WTC11 (cell line): ENCODE data around the gene KLHL30. TPM values are rescaled to one million over a fixed set of nuclear protein-coding genes. Genes with fewer than 3 reads are reported as not detected.

Experiments
- ATAC-seq: fragments of 200-7000 bp; cut with Tn5 transposase; 2 replicates; pipeline ENCODE4 v1.10.0; 2021; ENCODE audit warnings: mild to moderate bottlenecking, moderate library complexity
- CTCF ChIA-PET: fragments of 300-600 bp; sonication (Branson Sonifier 250); formaldehyde crosslinking; loops from one replicate; lab custom pipeline; 2021; ENCODE audit warnings: antibody characterized with exemption; lab: Charles Lee
- POLR2A ChIA-PET: fragments of 350-600 bp; sonication (Branson Sonifier 250); formaldehyde crosslinking; loops from one replicate; lab custom pipeline; 2021; ENCODE audit warnings: antibody characterized with exemption; lab: Charles Lee
- DNase-seq: peaks from one replicate; pipeline ENCODE4 v3.0.0; 2021; ENCODE audit warnings: low spot score
- H3K27ac Mint-ChIP-seq: 2 replicates; pipeline ENCODE4 v1.8.0; 2021; ENCODE audit warnings: mixed read lengths
- H3K27me3 Mint-ChIP-seq: 2 replicates; pipeline ENCODE4 v1.8.0; 2021; ENCODE audit warnings: low read depth, mild to moderate bottlenecking, moderate library complexity, mixed read lengths
- H3K36me3 Mint-ChIP-seq: 2 replicates; pipeline ENCODE4 v1.8.0; 2021; ENCODE audit warnings: mixed read lengths
- H3K4me1 Mint-ChIP-seq: 2 replicates; pipeline ENCODE4 v1.8.0; 2022; ENCODE audit warnings: mixed read lengths
- H3K4me3 Mint-ChIP-seq: 2 replicates; pipeline ENCODE4 v1.8.0; 2021; ENCODE audit warnings: mild to moderate bottlenecking, moderate library complexity, mixed read lengths
- H3K9me3 Mint-ChIP-seq: 2 replicates; pipeline ENCODE4 v1.8.0; 2021; ENCODE audit warnings: mixed read lengths
- ATF1 ChIP-seq: sonication (generic); formaldehyde crosslinking; IDR thresholded peaks from 2 replicates; pipeline ENCODE4 v1.8.1; 2023; ENCODE audit warnings: mild to moderate bottlenecking, moderate library complexity, missing genetic modification reagents
- ATF2 ChIP-seq: sonication (generic); formaldehyde crosslinking; IDR thresholded peaks from 2 replicates; pipeline ENCODE4 v1.8.1; 2022; ENCODE audit warnings: low read depth, missing genetic modification reagents, borderline replicate concordance
- CTCF ChIP-seq: fragments of 200-600 bp; IDR thresholded peaks from 2 replicates; pipeline ENCODE4 v1.8.0; 2022; ENCODE audit warnings: antibody characterized with exemption
- IRF2 ChIP-seq: sonication (generic); formaldehyde crosslinking; IDR thresholded peaks from 2 replicates; pipeline ENCODE4 v1.8.0; 2022; ENCODE audit warnings: low read depth, missing genetic modification reagents, borderline replicate concordance
- MYBL2 ChIP-seq: sonication (generic); formaldehyde crosslinking; IDR thresholded peaks from 2 replicates; pipeline ENCODE4 v1.8.1; 2023; ENCODE audit warnings: mild to moderate bottlenecking, moderate library complexity, missing genetic modification reagents
- OVOL2 ChIP-seq: fragments of 250-450 bp; sonication (Bioruptor Pico); IDR thresholded peaks from 2 replicates; pipeline ENCODE4 v1.9.0; 2021; ENCODE audit warnings: mild to moderate bottlenecking, borderline replicate concordance
- RORB ChIP-seq: fragments of 250-450 bp; sonication (Bioruptor Pico); IDR thresholded peaks from 2 replicates; pipeline ENCODE4 v1.9.0; 2021; ENCODE audit warnings: mild to moderate bottlenecking
- SMAD3 ChIP-seq: sonication (generic); formaldehyde crosslinking; IDR thresholded peaks from 2 replicates; pipeline ENCODE4 v1.8.0; 2022; ENCODE audit warnings: missing genetic modification reagents, mild to moderate bottlenecking, borderline replicate concordance
- ZMAT4 ChIP-seq: fragments of 250-450 bp; sonication (Bioruptor Pico); IDR thresholded peaks from 2 replicates; pipeline ENCODE4 v1.9.0; 2021; ENCODE audit warnings: mild to moderate bottlenecking
- ZNF512 ChIP-seq: sonication (generic); formaldehyde crosslinking; IDR thresholded peaks from 2 replicates; pipeline ENCODE4 v1.8.1; 2022; ENCODE audit warnings: missing genetic modification reagents, borderline replicate concordance
- ZSCAN18 ChIP-seq: fragments of 250-450 bp; sonication (Bioruptor Pico); IDR thresholded peaks from 2 replicates; pipeline ENCODE4 v2.1.2; 2022; ENCODE audit warnings: mild to moderate bottlenecking, moderate library complexity
- total RNA-seq: library from RNA; stranded (reverse); gene quantifications from 3 replicates; pipeline ENCODE4 v1.2.3, GENCODE V29; 2021

KLHL30 gene
- total RNA-seq, 1 experiment from 2014 or later, result not detected

- ATAC-seq, result no peak
- 0 out of 2 replicates have a peak, but pooled peaks cover 10% of the 10 kb centered on the region for H3K4me1 Mint-ChIP-seq
- TF ChIP-seq ATF2 (no peak), MYBL2 (CRISPR knock-in tag) (no peak), CTCF (peak; percentile 32; the same call in 1 of the 2 replicates)
- TF ChIP-seq, all 79 proteins: peak for 1
Observed at GRCh38 chr2:238152771-238153688, 14.6 kb downstream of the KLHL30 start.

GRCh38 chr2:238154570-238154969 is 16.1 kb downstream of the KLHL30 start:
- H3K36me3 Mint-ChIP-seq, result no peaks in the 10 kb centered on the region
- ChIA-PET CTCF (interaction anchor here (0.7 to 5.8 kb wide), 2 partner anchors 15 to 109 kb away, joined by 3 to 36 read pairs; no protein-coding TSS in a partner anchor), POLR2A (no interaction called here)
- H3K27ac Mint-ChIP-seq, result no peak overlapping the region
- H3K9me3 Mint-ChIP-seq, result peaks cover 8% of the 10 kb centered on the region
- DNase-seq (no peak), ATAC-seq (no peak)
- no peak overlapping the region for H3K4me3 Mint-ChIP-seq
- peaks cover 14% of the 10 kb centered on the region for H3K4me1 Mint-ChIP-seq
- TF ChIP-seq OVOL2 (CRISPR knock-in tag), result no peak
- no peak for TF ChIP-seq ATF1 (CRISPR knock-in tag)
- peaks cover 13% of the 10 kb centered on the region for H3K27me3 Mint-ChIP-seq

More at GRCh38 chr2:238152771-238153688, 14.6 kb downstream of the KLHL30 start:
- POLR2A ChIA-PET, result interaction anchor here (0.6 kb wide), 1 partner anchor 218 kb away, joined by 3 read pairs; no protein-coding TSS in a partner anchor
- Mint-ChIP-seq H3K36me3 (no peaks in the 10 kb centered on the region), H3K27ac (no peak overlapping the region), H3K27me3 (peaks cover 8% of the 10 kb centered on the region), H3K9me3 (peaks cover 8% of the 10 kb centered on the region), H3K4me3 (no peak overlapping the region)
- CTCF ChIA-PET, result interaction anchor here (0.5 to 5.8 kb wide), 6 partner anchors 10 to 277 kb away, joined by 3 to 36 read pairs (median 6); no protein-coding TSS in a partner anchor
- DNase-seq, result peak; percentile 64

GRCh38 chr2:238155051-238155760 is 16.7 kb downstream of the KLHL30 start:
- no peak for DNase-seq
- Mint-ChIP-seq H3K27ac (no peak overlapping the region), H3K27me3 (peaks cover 19% of the 10 kb centered on the region), H3K9me3 (peaks cover 8% of the 10 kb centered on the region), H3K4me3 (no peak overlapping the region), H3K36me3 (no peaks in the 10 kb centered on the region), H3K4me1 (peaks cover 15% of the 10 kb centered on the region)
- ATAC-seq, result no peak
- no peak for TF ChIP-seq ZMAT4 (CRISPR knock-in tag)
- no peak for TF ChIP-seq ZSCAN18 (CRISPR knock-in tag)
- POLR2A ChIA-PET, result no interaction called here
- CTCF ChIA-PET, result interaction anchor here (1.4 kb wide), 1 partner anchor 28 kb away, joined by 3 read pairs; no protein-coding TSS in a partner anchor

GRCh38 chr2:238155761-238156694 is 17.6 kb downstream of the KLHL30 start:
- H3K4me3 Mint-ChIP-seq, result no peak overlapping the region
- peaks cover 15% of the 10 kb centered on the region for H3K4me1 Mint-ChIP-seq
- CTCF ChIA-PET, result interaction anchor here (1.4 kb wide), 1 partner anchor 29 kb away, joined by 3 read pairs; no protein-coding TSS in a partner anchor
- DNase-seq, result no peak
- H3K27me3 Mint-ChIP-seq, result peaks cover 21% of the 10 kb centered on the region
- POLR2A ChIA-PET, result no interaction called here
- H3K9me3 Mint-ChIP-seq, result peaks cover 8% of the 10 kb centered on the region
- H3K27ac Mint-ChIP-seq, result no peak overlapping the region
- H3K36me3 Mint-ChIP-seq, result no peaks in the 10 kb centered on the region
- ATAC-seq, result no peak
- TF ChIP-seq ZNF512 (CRISPR knock-in tag) (no peak), ATF2 (no peak), RORB (CRISPR knock-in tag) (no peak), SMAD3 (no peak), IRF2 (no peak)
